ENCODE results near the gene MGLL.

DNA sequence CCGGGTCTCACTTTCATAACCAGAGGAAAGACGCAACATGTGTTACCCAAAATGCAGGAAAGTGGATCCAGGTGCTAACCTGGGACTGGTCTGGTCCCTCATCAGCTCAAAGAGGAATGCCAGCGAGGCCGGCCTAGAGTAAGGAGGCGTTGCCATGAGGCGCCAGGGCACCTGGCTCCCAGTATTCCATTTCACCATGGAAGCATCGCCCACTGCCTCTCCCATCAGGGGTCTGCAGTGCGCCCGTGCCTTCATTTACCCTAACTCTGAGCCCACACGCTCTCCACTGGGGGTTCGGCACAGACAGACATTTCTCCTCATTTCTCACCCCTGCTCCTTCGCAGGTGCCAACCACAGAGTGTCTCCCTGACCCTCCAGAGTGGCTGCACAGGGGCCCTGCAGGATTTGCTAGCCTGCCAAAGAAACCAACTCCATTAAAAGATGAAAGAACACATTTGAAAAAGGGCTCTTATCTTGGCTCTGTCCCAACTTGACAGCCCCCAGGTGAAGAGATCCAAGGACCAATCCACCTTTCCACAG is 88.1 kb downstream of the MGLL start:
- no peak for TF ChIP-seq POLR2AphosphoS5 (IDR thresholded peaks at IDR 0.05)
- TF ChIP-seq, protein P1, sequence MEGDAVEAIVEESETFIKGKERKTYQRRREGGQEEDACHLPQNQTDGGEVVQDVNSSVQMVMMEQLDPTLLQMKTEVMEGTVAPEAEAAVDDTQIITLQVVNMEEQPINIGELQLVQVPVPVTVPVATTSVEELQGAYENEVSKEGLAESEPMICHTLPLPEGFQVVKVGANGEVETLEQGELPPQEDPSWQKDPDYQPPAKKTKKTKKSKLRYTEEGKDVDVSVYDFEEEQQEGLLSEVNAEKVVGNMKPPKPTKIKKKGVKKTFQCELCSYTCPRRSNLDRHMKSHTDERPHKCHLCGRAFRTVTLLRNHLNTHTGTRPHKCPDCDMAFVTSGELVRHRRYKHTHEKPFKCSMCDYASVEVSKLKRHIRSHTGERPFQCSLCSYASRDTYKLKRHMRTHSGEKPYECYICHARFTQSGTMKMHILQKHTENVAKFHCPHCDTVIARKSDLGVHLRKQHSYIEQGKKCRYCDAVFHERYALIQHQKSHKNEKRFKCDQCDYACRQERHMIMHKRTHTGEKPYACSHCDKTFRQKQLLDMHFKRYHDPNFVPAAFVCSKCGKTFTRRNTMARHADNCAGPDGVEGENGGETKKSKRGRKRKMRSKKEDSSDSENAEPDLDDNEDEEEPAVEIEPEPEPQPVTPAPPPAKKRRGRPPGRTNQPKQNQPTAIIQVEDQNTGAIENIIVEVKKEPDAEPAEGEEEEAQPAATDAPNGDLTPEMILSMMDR (IDR thresholded peaks at IDR 0.05), result no peak
